ENCODE results near the gene NUDT22.
"Not testable (repeated sequence)": the region's sequence is repeated elsewhere in the genome, so short reads cannot be mapped to it uniquely, and the experiment has no call there.

The NUDT22 gene

GRCh38 chr11:64243236-64243854, 17.3 kb downstream of the NUDT22 start:
- no peak for DNase-seq (ENCODE audit: low read depth)

- DNase-seq (ENCODE audit: low read depth), result no peak
Measured at GRCh38 chr11:64244107-64244506, 18.0 kb downstream of the NUDT22 start.

- DNase-seq (ENCODE audit: low read depth), result no peak
Measured at GRCh38 chr11:64244966-64245365, 18.9 kb downstream of the NUDT22 start.

GRCh38 chr11:64245401-64245796, 19.3 kb downstream of the NUDT22 start:
- DNase-seq (ENCODE audit: low read depth), result no peak

GRCh38 chr11:64245797-64246620, 19.9 kb downstream of the NUDT22 start:
- DNase-seq (ENCODE audit: low read depth), result no peak

- not testable (repeated sequence) for DNase-seq (ENCODE audit: low read depth)
Measured at GRCh38 chr11:64246621-64246870, 20.5 kb downstream of the NUDT22 start.

GRCh38 chr11:64246871-64247728, 21.0 kb downstream of the NUDT22 start, which contains the start of gene PPP1R14B:
Gene PPP1R14B (minus strand): TSS chr11:64246943. CDS start chr11:64246673, 270 bp downstream.
- no peak for DNase-seq (ENCODE audit: low read depth)

GRCh38 chr11:64247729-64248531, 21.9 kb downstream of the NUDT22 start:
- DNase-seq (ENCODE audit: low read depth), result no peak

GRCh38 chr11:64248578-64248977, 22.5 kb downstream of the NUDT22 start:
- no peak for DNase-seq (ENCODE audit: low read depth)

GRCh38 chr11:64249038-64249437, 23.0 kb downstream of the NUDT22 start:
- DNase-seq (ENCODE audit: low read depth), result no peak

GRCh38 chr11:64249563-64250414, 23.7 kb downstream of the NUDT22 start:
- DNase-seq (ENCODE audit: low read depth), result no peak

- DNase-seq (ENCODE audit: low read depth), result no peak
Measured at GRCh38 chr11:64250415-64251015, 24.4 kb downstream of the NUDT22 start.

GRCh38 chr11:64251016-64251752, 25.1 kb downstream of the NUDT22 start, which contains the start of gene PLCB3:
Gene PLCB3 (plus strand): TSS chr11:64251530. CDS start chr11:64251650, 120 bp downstream.
- DNase-seq (ENCODE audit: low read depth), result no peak

- DNase-seq (ENCODE audit: low read depth), result no peak
Measured at GRCh38 chr11:64251753-64252002, 25.6 kb downstream of the NUDT22 start.

GRCh38 chr11:64252003-64252872, 26.2 kb downstream of the NUDT22 start:
- no peak for DNase-seq (ENCODE audit: low read depth)

- no peak for DNase-seq (ENCODE audit: low read depth)
Measured at GRCh38 chr11:64253043-64253442, 27.0 kb downstream of the NUDT22 start.

GRCh38 chr11:64253481-64253880, 27.4 kb downstream of the NUDT22 start:
- DNase-seq (ENCODE audit: low read depth), result no peak

- DNase-seq (ENCODE audit: low read depth), result no peak
Measured at GRCh38 chr11:64254326-64254725, 28.3 kb downstream of the NUDT22 start.
